Left ventricle myocardium inferior (tissue), 1 donor: ENCODE data around the gene GMNN. TPM values are rescaled to one million over a fixed set of nuclear protein-coding genes. Genes with fewer than 3 reads are reported as not detected.

ENCODE experiments used
- DNase-seq: peaks from one replicate; pipeline ENCODE4 v3.0.0-alpha.2; 2020
- H3K27ac ChIP-seq: fragments of 200-600 bp; replicated peaks from 2 replicates; pipeline ENCODE4 v1.8.0; 2021
- H3K27me3 ChIP-seq: fragments of 200-600 bp; 2 replicates; pipeline ENCODE4 v1.8.0; 2021; ENCODE audit warnings: low read depth
- H3K36me3 ChIP-seq: fragments of 200-600 bp; 2 replicates; pipeline ENCODE4 v1.8.0; 2021
- H3K4me1 ChIP-seq: fragments of 200-600 bp; 2 replicates; pipeline ENCODE4 v1.8.0; 2021
- H3K4me3 ChIP-seq: fragments of 200-600 bp; 2 replicates; pipeline ENCODE4 v1.8.0; 2021; ENCODE audit warnings: mild to moderate bottlenecking, moderate library complexity
- H3K9me3 ChIP-seq: fragments of 200-600 bp; replicated peaks from 2 replicates; pipeline ENCODE4 v1.8.0; 2021
- CTCF ChIP-seq: fragments of 200-600 bp; IDR thresholded peaks from 2 replicates; pipeline ENCODE4 v1.8.0; 2021; ENCODE audit warnings: antibody characterized with exemption, mild to moderate bottlenecking, borderline replicate concordance
- intact Hi-C: fragments of 100-400 bp; cut with micrococcal nuclease; formaldehyde crosslinking; loops from one replicate; pipeline ENCODE4 v1.11.0; 2022
- total RNA-seq: library from RNA; stranded (reverse); fragmentation: NEBNext Ultra II Directional; extraction: Animal tissue kit (Norgen Biotek cat#: 25700); gene quantifications from one replicate; pipeline ENCODE4 v1.2.1, GENCODE V29; 2021
- donor health status: DM: no; HTN: yes; CAD: no; lungs with severe emphysema.

The GMNN gene
- total RNA-seq, 1 donor from 2014 or later, result 8.1 TPM

GRCh38 chr6:24796616-24797290 is 22.0 kb downstream of the GMNN start:
- Histone ChIP-seq H3K4me1 (no peaks in the 10 kb centered on the region), H3K27ac (no peak overlapping the region), H3K4me3 (no peak overlapping the region), H3K9me3 (no peaks in the 10 kb centered on the region), H3K36me3 (no peaks in the 10 kb centered on the region), H3K27me3 (no peaks in the 10 kb centered on the region)
- DNase-seq, result no peak
- TF ChIP-seq CTCF, result no peak
- intact Hi-C loops, result no loop called here

- no peaks in the 10 kb centered on the region for H3K9me3 ChIP-seq
- no peaks in the 10 kb centered on the region for H3K27me3 ChIP-seq
- intact Hi-C loops, result no loop called here
- H3K4me1 ChIP-seq, result no peaks in the 10 kb centered on the region
- H3K27ac ChIP-seq, result no peak overlapping the region
- no peak for DNase-seq
- TF ChIP-seq CTCF, result no peak
- H3K4me3 ChIP-seq, result no peak overlapping the region
- H3K36me3 ChIP-seq, result no peaks in the 10 kb centered on the region
These were observed 23.0 kb downstream of the GMNN start for GRCh38 chr6:24797596-24798216.

GRCh38 chr6:24798740-24799540 is 24.2 kb downstream of the GMNN start, which contains the start of gene ARMH2:
ARMH2 (minus strand) TSS chr6:24798917; CDS start chr6:24798857, 60 bp downstream.
- H3K36me3 ChIP-seq, result no peaks in the 10 kb centered on the region
- no peak for DNase-seq
- H3K4me1 ChIP-seq, result no peaks in the 10 kb centered on the region
- H3K27ac ChIP-seq, result no peak within 1 kb of the TSS
- H3K9me3 ChIP-seq, result no peaks in the 10 kb centered on the region
- no peaks in the 10 kb centered on the region for H3K27me3 ChIP-seq
- H3K4me3 ChIP-seq, result no peak within 1 kb of the TSS
- no peak for TF ChIP-seq CTCF
- intact Hi-C loops, result no loop called here

GRCh38 chr6:24799541-24799915 is 24.8 kb downstream of the GMNN start:
- no peaks in the 10 kb centered on the region for H3K9me3 ChIP-seq
- intact Hi-C loops, result no loop called here
- no peak for DNase-seq
- H3K27me3 ChIP-seq, result no peaks in the 10 kb centered on the region
- no peaks in the 10 kb centered on the region for H3K4me1 ChIP-seq
- no peak overlapping the region for H3K4me3 ChIP-seq
- no peaks in the 10 kb centered on the region for H3K36me3 ChIP-seq
- no peak overlapping the region for H3K27ac ChIP-seq
- TF ChIP-seq CTCF, result no peak

DNA sequence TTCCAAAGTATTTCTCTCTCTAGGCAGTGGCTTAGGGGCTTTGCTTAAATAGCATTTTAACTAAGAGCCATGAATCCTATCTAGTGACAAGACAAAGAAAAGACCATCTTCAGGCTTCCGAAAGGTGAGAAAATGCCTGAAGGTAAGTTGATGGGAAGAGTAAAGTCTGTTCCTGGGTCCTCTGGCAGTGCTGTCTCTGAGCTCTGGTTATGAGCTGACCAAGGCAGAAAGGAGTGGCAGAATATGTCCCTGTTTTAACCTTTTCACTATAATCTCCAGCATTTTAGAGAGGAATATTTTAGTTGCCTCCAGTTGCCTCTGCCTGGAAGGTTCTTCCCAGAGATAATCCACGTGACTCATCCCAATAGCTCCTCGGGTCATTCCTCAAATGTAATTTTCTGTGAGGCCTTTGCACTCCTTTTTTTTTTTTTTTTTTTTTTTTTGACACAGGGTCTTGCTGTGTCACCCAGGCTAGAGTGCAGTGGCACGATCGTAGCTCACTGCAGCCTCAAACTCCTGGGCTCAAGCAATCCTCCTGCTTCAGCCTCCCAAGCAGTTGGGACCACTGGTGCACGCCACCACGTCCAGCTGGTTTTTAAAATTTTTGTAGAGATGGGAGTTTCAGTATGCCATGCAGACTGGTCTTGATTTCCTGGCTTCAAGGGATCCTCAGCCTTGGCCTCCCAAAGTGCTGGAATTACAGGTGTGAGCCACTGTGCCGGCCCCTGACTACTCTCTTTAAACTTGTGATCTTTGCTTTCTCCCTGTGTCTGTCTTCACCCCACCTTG is 27.7 kb downstream of the GMNN start:
- intact Hi-C loops, result no loop called here

More for the DNA sequence above, 27.7 kb downstream of the GMNN start:
- no peak for DNase-seq
- Histone ChIP-seq H3K4me1 (no peaks in the 10 kb centered on the region), H3K9me3 (no peaks in the 10 kb centered on the region), H3K27ac (no peak overlapping the region), H3K27me3 (no peaks in the 10 kb centered on the region), H3K4me3 (no peak overlapping the region), H3K36me3 (no peaks in the 10 kb centered on the region)
- no peak for TF ChIP-seq CTCF
